Upper lobe of left lung (tissue), 4 donors: ENCODE data around the gene PCDHGA11.

Experiments used
- EP300 ChIP-seq, 4 donors: sonication (generic); formaldehyde crosslinking; IDR thresholded peaks; one replicate each; pipeline ENCODE4 v1.5.1; 2017; ENCODE audit warnings: antibody characterized with exemption in 4 of 4, control low read depth in 2 of 4
- POLR2A ChIP-seq, 4 donors: fragments of 450-650 bp; IDR thresholded peaks; one replicate each; pipeline ENCODE4 v1.5.1; 2016 to 2017; ENCODE audit warnings: antibody characterized with exemption in 4 of 4, mild to moderate bottlenecking in 2 of 4
- TF ChIP-seq, protein P1 (sequence below), 6 experiments: fragments of 450-650 bp in 4 of 6; fragments of 200-600 bp in 2 of 6; sonication (generic) in 2 of 6; IDR thresholded peaks; one replicate each; pipeline ENCODE4 v1.5.1; 2016 to 2019; ENCODE audit warnings: antibody characterized with exemption in 6 of 6

DNA sequence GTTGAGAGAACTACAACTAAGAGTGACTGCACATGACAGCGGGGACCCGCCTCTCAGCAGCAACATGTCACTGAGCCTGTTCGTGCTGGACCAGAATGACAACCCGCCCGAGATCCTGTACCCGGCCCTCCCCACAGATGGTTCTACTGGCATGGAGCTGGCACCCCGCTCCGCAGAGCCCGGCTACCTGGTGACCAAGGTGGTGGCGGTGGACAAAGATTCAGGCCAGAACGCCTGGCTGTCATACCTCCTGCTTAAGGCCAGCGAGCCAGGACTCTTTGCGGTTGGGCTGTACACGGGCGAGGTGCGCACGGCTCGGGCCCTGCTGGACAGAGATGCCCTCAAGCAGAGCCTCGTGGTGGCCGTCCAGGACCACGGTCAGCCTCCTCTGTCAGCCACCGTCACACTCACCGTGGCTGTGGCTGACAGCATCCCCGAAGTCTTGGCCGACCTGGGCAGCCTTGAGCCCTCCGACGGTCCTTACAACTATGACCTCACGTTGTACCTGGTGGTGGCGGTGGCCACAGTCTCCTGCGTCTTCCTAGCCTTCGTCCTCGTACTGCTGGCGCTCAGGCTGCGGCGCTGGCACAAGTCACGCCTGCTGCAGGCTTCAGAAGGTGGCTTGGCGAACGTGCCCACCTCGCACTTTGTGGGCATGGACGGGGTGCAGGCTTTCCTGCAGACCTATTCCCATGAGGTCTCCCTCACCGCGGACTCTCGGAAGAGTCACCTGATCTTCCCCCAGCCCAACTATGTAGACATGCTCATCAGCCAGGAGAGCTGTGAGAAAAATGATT lies 36.2 kb upstream of the PCDHGA11 start:
- TF ChIP-seq, protein P1, sequence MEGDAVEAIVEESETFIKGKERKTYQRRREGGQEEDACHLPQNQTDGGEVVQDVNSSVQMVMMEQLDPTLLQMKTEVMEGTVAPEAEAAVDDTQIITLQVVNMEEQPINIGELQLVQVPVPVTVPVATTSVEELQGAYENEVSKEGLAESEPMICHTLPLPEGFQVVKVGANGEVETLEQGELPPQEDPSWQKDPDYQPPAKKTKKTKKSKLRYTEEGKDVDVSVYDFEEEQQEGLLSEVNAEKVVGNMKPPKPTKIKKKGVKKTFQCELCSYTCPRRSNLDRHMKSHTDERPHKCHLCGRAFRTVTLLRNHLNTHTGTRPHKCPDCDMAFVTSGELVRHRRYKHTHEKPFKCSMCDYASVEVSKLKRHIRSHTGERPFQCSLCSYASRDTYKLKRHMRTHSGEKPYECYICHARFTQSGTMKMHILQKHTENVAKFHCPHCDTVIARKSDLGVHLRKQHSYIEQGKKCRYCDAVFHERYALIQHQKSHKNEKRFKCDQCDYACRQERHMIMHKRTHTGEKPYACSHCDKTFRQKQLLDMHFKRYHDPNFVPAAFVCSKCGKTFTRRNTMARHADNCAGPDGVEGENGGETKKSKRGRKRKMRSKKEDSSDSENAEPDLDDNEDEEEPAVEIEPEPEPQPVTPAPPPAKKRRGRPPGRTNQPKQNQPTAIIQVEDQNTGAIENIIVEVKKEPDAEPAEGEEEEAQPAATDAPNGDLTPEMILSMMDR (IDR thresholded peaks at IDR 0.05): no peak
- TF ChIP-seq POLR2A (IDR thresholded peaks at IDR 0.05): no peak
- TF ChIP-seq EP300 (IDR thresholded peaks at IDR 0.05): no peak
